H1 (cell line): ENCODE results near the gene TBC1D9. TPM values are rescaled to one million over a fixed set of nuclear protein-coding genes. Genes with fewer than 3 reads are reported as not detected.
A peak's percentile ranks its signal among the peaks of the same experiment; 100 is the strongest.

ENCODE experiments used
- CTCF ChIA-PET: fragments of 300-600 bp; sonication (Branson Sonifier 250); formaldehyde crosslinking; loops from one replicate; lab custom pipeline; 2021; ENCODE audit not compliant: partially characterized antibody; lab: Charles Lee
- POLR2A ChIA-PET: fragments of 300-600 bp; sonication (Branson Sonifier 250); formaldehyde crosslinking; loops from one replicate; lab custom pipeline; 2021; ENCODE audit warnings: inconsistent platforms; ENCODE audit not compliant: partially characterized antibody; lab: Charles Lee
- DNase-seq, 2 experiments: peaks; one replicate each; pipeline versions ENCODE4 v3.0.0 to v3.0.0-alpha.2; 2010 to 2022; ENCODE audit warnings: low spot score in 2 of 2, low read depth in 1 of 2, mixed read lengths in 1 of 2
- FAIRE-seq: peaks from 2 replicates; lab custom pipeline; 2011; peaks lifted over from hg19 to GRCh38; lab: Jason Lieb, UNC
- H2AFZ ChIP-seq: 2 replicates; pipeline ENCODE4 v1.8.1; 2012; ENCODE audit warnings: low read length, inconsistent platforms
- H2AK5ac ChIP-seq: 2 replicates; pipeline ENCODE4 v1.6.1; 2013; ENCODE audit warnings: low read depth, low read length
- H2BK120ac ChIP-seq: replicated peaks from 2 replicates; pipeline ENCODE3; 2013; ENCODE audit warnings: low read depth, low read length, inconsistent platforms
- H2BK12ac ChIP-seq: 2 replicates; pipeline ENCODE4 v1.6.1; 2013; ENCODE audit warnings: low read depth, low read length
- H2BK15ac ChIP-seq: 2 replicates; pipeline ENCODE4 v1.6.1; 2013; ENCODE audit warnings: low read length
- H2BK20ac ChIP-seq: 2 replicates; pipeline ENCODE4 v1.6.1; 2013; ENCODE audit warnings: low read length
- H2BK5ac ChIP-seq: 2 replicates; pipeline ENCODE4 v1.6.1; 2013; ENCODE audit warnings: low read depth, low read length
- H3K14ac ChIP-seq: 2 replicates; pipeline ENCODE4 v1.6.1; 2013; ENCODE audit warnings: inconsistent platforms; ENCODE audit not compliant: insufficient read length
- H3K18ac ChIP-seq: 2 replicates; pipeline ENCODE4 v1.6.1; 2013; ENCODE audit warnings: low read length; ENCODE audit errors: extremely low read depth
- H3K23ac ChIP-seq: 2 replicates; pipeline ENCODE4 v1.6.1; 2013; ENCODE audit warnings: inconsistent platforms; ENCODE audit not compliant: insufficient read length
- H3K23me2 ChIP-seq: 2 replicates; pipeline ENCODE4 v1.6.1; 2013; ENCODE audit warnings: low read depth, low read length
- H3K27ac ChIP-seq: 2 replicates; pipeline ENCODE4 v1.6.1; 2011; ENCODE audit warnings: low read depth, low read length, inconsistent platforms
- H3K27me3 ChIP-seq, 4 experiments: replicated peaks in 1 of 4; 1 replicate in 1 of 4; 2 replicates in 3 of 4; pipeline versions ENCODE4 v1.6.1 to v1.8.1; 2011 to 2013; ENCODE audit warnings: low read length in 3 of 4, mild to moderate bottlenecking in 3 of 4, inconsistent platforms in 2 of 4, mixed read lengths in 2 of 4, moderate library complexity in 1 of 4; ENCODE audit not compliant: control insufficient read depth in 3 of 4, insufficient read depth in 3 of 4; ENCODE audit errors: extremely low read depth in 1 of 4
- H3K36me3 ChIP-seq, 4 experiments: 2 replicates each; pipeline versions ENCODE4 v1.6.1 to v1.8.1; 2011 to 2013; ENCODE audit warnings: mild to moderate bottlenecking in 4 of 4, low read length in 3 of 4, moderate library complexity in 2 of 4, control low read depth in 1 of 4, inconsistent platforms in 1 of 4; ENCODE audit not compliant: insufficient read depth in 4 of 4, control insufficient read depth in 2 of 4
- H3K4ac ChIP-seq: replicated peaks from 2 replicates; pipeline ENCODE3; 2013; ENCODE audit warnings: low read length, low read depth, mixed read lengths, inconsistent platforms; ENCODE audit not compliant: insufficient read length
- H3K4me1 ChIP-seq, 4 experiments: replicated peaks in 1 of 4; 1 replicate in 1 of 4; 2 replicates in 3 of 4; pipeline versions ENCODE4 v1.6.1 to v1.8.1; 2011 to 2013; ENCODE audit warnings: low read length in 3 of 4, inconsistent platforms in 2 of 4, mixed read lengths in 1 of 4; ENCODE audit not compliant: insufficient read depth in 4 of 4, control insufficient read depth in 3 of 4
- H3K4me2 ChIP-seq, 2 experiments: 2 replicates each; pipeline versions ENCODE4 v1.6.1 to v1.8.1; 2011 to 2013; ENCODE audit warnings: low read depth in 2 of 2, low read length in 2 of 2, control low read depth in 1 of 2, inconsistent platforms in 1 of 2, mild to moderate bottlenecking in 1 of 2; ENCODE audit not compliant: insufficient read depth in 1 of 2
- H3K4me3 ChIP-seq, 4 experiments: fragments of 200-600, 300-600 bp in 1 of 4; sonication (generic), shearing (Covaris generic), sonication (Bioruptor Twin) in 1 of 4; 2 replicates each; pipeline versions ENCODE4 v1.5.1 to v1.8.1; 2011 to 2016; ENCODE audit warnings: low read length in 4 of 4, low read depth in 3 of 4, control low read depth in 2 of 4, inconsistent platforms in 2 of 4, mild to moderate bottlenecking in 2 of 4, mixed read lengths in 1 of 4, moderate library complexity in 1 of 4; ENCODE audit not compliant: insufficient read depth in 2 of 4; ENCODE audit errors: extremely low read depth in 1 of 4
- H3K56ac ChIP-seq: replicated peaks from 2 replicates; pipeline ENCODE3; 2013; ENCODE audit warnings: low read depth, mild to moderate bottlenecking, mixed read lengths, low read length, inconsistent platforms; ENCODE audit not compliant: insufficient read length
- H3K79me1 ChIP-seq: 2 replicates; pipeline ENCODE4 v1.6.1; 2013; ENCODE audit warnings: low read depth, low read length, control low read depth
- H3K79me2 ChIP-seq, 2 experiments: 2 replicates each; pipeline versions ENCODE4 v1.6.1 to v1.8.1; 2012 to 2013; ENCODE audit warnings: low read length in 2 of 2, mild to moderate bottlenecking in 2 of 2, inconsistent platforms in 1 of 2; ENCODE audit not compliant: insufficient read depth in 2 of 2, control insufficient read depth in 1 of 2
- H3K9ac ChIP-seq, 4 experiments: replicated peaks in 1 of 4; 1 replicate in 1 of 4; 2 replicates in 3 of 4; pipeline versions ENCODE4 v1.6.1 to v1.8.1; 2011 to 2013; ENCODE audit warnings: low read depth in 3 of 4, low read length in 3 of 4, control low read depth in 2 of 4, mild to moderate bottlenecking in 2 of 4, moderate library complexity in 2 of 4, inconsistent platforms in 1 of 4; ENCODE audit errors: extremely low read depth in 1 of 4
- H3K9me3 ChIP-seq, 2 experiments: 2 replicates each; pipeline versions ENCODE4 v1.6.1 to v1.8.1; 2012 to 2013; ENCODE audit warnings: mild to moderate bottlenecking in 2 of 2, moderate library complexity in 2 of 2, control low read depth in 1 of 2, inconsistent platforms in 1 of 2, low read depth in 1 of 2, low read length in 1 of 2, mixed read lengths in 1 of 2; ENCODE audit not compliant: insufficient read depth in 2 of 2
- H4K20me1 ChIP-seq, 2 experiments: replicated peaks in 1 of 2; 2 replicates each; pipeline versions ENCODE3 to v1.8.1; 2011 to 2013; ENCODE audit warnings: inconsistent platforms in 2 of 2, low read length in 2 of 2, mild to moderate bottlenecking in 1 of 2; ENCODE audit not compliant: insufficient read depth in 2 of 2, control insufficient read depth in 1 of 2
- H4K5ac ChIP-seq: 2 replicates; pipeline ENCODE4 v1.6.1; 2013; ENCODE audit warnings: low read length, low read depth, mixed read lengths, inconsistent platforms; ENCODE audit not compliant: insufficient read length
- H4K8ac ChIP-seq: 2 replicates; pipeline ENCODE4 v1.8.0; 2013; ENCODE audit warnings: mild to moderate bottlenecking, moderate library complexity, low read length, inconsistent platforms; ENCODE audit not compliant: insufficient read depth; ENCODE audit errors: extremely low read depth
- H4K91ac ChIP-seq: replicated peaks from 2 replicates; pipeline ENCODE3; 2013; ENCODE audit warnings: low read length, mixed read lengths, inconsistent platforms; ENCODE audit not compliant: insufficient read length
- BACH1 ChIP-seq: IDR thresholded peaks from 2 replicates; pipeline ENCODE4 v1.6.1; 2012; ENCODE audit warnings: low read length, improper control_type of control experiment
- CEBPB ChIP-seq: IDR thresholded peaks from 2 replicates; pipeline ENCODE4 v1.6.1; 2012; ENCODE audit warnings: low read depth, low read length
- EP300 ChIP-seq, 2 experiments: IDR thresholded peaks; 1 replicate in 1 of 2; 2 replicates in 1 of 2; pipeline ENCODE4 v1.6.1; 2011 to 2012; ENCODE audit warnings: low read depth in 2 of 2, low read length in 2 of 2, mild to moderate bottlenecking in 2 of 2, borderline replicate concordance in 1 of 2, inconsistent platforms in 1 of 2, moderate library complexity in 1 of 2
- GABPA ChIP-seq: IDR thresholded peaks from 2 replicates; pipeline ENCODE4 v1.6.1; 2011; ENCODE audit warnings: mild to moderate bottlenecking, low read length, moderate library complexity, borderline replicate concordance; ENCODE audit not compliant: insufficient read depth
- POLR2A ChIP-seq, 2 experiments: IDR thresholded peaks; 1 replicate in 1 of 2; 2 replicates in 1 of 2; pipeline ENCODE4 v1.6.1; 2011; ENCODE audit warnings: low read depth in 2 of 2, low read length in 2 of 2, mild to moderate bottlenecking in 2 of 2; ENCODE audit errors: control extremely low read depth in 1 of 2
- RFX5 ChIP-seq: IDR thresholded peaks from 2 replicates; pipeline ENCODE4 v1.6.1; 2011; ENCODE audit warnings: low read depth, low read length, improper control_type of control experiment, borderline replicate concordance
- SUZ12 ChIP-seq: fragments of 200-600 bp; sonication (generic); IDR thresholded peaks from 2 replicates; pipeline ENCODE4 v1.6.1; 2012; ENCODE audit warnings: mild to moderate bottlenecking, inconsistent platforms, low read length, moderate library complexity, mixed read lengths
- YY1 ChIP-seq: IDR thresholded peaks from 2 replicates; pipeline ENCODE4 v1.6.1; 2011; ENCODE audit warnings: low read depth, mild to moderate bottlenecking, low read length
- WGBS, 2 experiments: shearing (Covaris generic) in 1 of 2; methylation state at CpG; one replicate each; pipeline versions ENCODE4 v1.1.6 to v1.1.7; 2013 to 2015; ENCODE audit warnings: low lambda C conversion rate in 2 of 2, mixed read lengths in 2 of 2, inconsistent platforms in 1 of 2, low coverage in 1 of 2, missing lambda C conversion rate in 1 of 2; ENCODE audit not compliant: insufficient replicate concordance in 2 of 2, insufficient coverage in 1 of 2, insufficient read length in 1 of 2; ENCODE audit errors: extremely low coverage in 1 of 2, missing lambda C conversion rate in 1 of 2; 5-methylcytosine and 5-hydroxymethylcytosine counted together
- long read RNA-seq, 2 experiments: library from RNA in 1 of 2; library from capped mRNA in 1 of 2; stranded (forward); transcript quantifications; one replicate each; pipeline ENCODE4 v2.0.0, GENCODE V29; 2021; ENCODE audit warnings: inconsistent platforms in 1 of 2
- polyA minus RNA-seq, 3 experiments: library from RNA; depleted of rRNA, polyadenylated mRNA; stranded (reverse); fragments of >200 nt; gene quantifications; 1 replicate in 2 of 3; 2 replicates in 1 of 3; pipeline ENCODE4 v1.2.3, GENCODE V29; 2011
- polyA plus RNA-seq, 7 experiments: library from polyadenylated mRNA; depleted of rRNA in 3 of 7; stranded (reverse) in 5 of 7; unstranded in 2 of 7; fragments of >200 nt in 5 of 7; fragments of 200-250 nt in 2 of 7; gene quantifications; 1 replicate in 5 of 7; 2 replicates in 1 of 7; 4 replicates in 1 of 7; pipeline versions ENCODE4 v1.2.1 to v1.2.3, GENCODE V29; 2011 to 2013; ENCODE audit warnings: missing spikeins in 2 of 7, mixed read lengths in 2 of 7
- total RNA-seq: library from RNA; stranded (reverse); fragmentation: NEBNext Ultra II Directional; extraction: Animal tissue kit (Norgen Biotek cat#: 25700); gene quantifications from 2 replicates; pipeline ENCODE4 v1.2.1, GENCODE V29; 2021

Gene TBC1D9
- total RNA-seq: 1.0 and 1.2 TPM in 2 replicates
- 0.58 and 0.94 TPM in 2 replicates for polyA plus RNA-seq (2011; rRNA removed)
- 0.65 TPM for polyA plus RNA-seq (2011; cell fraction: cytosol; rRNA removed)
- 0.84 TPM for polyA plus RNA-seq (2011; cell fraction: nucleus; rRNA removed)
- polyA plus RNA-seq (2012, experiment 1 of 2): 0.97 to 1.9 TPM (median 1.1 TPM) in 4 replicates
- 0.12 TPM for polyA plus RNA-seq (2012, experiment 2 of 2)
- 0.20 TPM for polyA plus RNA-seq (2013, experiment 1 of 2)
- polyA plus RNA-seq (2013, experiment 2 of 2): 0.24 TPM
- polyA minus RNA-seq (2011; rRNA and poly(A)+ RNA removed): 2.1 and 5.3 TPM in 2 replicates
- 1.5 TPM for polyA minus RNA-seq (2011; cell fraction: cytosol; rRNA and poly(A)+ RNA removed)
- 3.4 TPM for polyA minus RNA-seq (2011; cell fraction: nucleus; rRNA and poly(A)+ RNA removed)
- long read RNA-seq, experiment 1, partial matches to known transcripts: 0 of 1 reads
- long read RNA-seq, experiment 1, other reads (novel, unspliced or antisense): 1 of 1 reads
- long read RNA-seq, experiment 2: 0 reads

DNA sequence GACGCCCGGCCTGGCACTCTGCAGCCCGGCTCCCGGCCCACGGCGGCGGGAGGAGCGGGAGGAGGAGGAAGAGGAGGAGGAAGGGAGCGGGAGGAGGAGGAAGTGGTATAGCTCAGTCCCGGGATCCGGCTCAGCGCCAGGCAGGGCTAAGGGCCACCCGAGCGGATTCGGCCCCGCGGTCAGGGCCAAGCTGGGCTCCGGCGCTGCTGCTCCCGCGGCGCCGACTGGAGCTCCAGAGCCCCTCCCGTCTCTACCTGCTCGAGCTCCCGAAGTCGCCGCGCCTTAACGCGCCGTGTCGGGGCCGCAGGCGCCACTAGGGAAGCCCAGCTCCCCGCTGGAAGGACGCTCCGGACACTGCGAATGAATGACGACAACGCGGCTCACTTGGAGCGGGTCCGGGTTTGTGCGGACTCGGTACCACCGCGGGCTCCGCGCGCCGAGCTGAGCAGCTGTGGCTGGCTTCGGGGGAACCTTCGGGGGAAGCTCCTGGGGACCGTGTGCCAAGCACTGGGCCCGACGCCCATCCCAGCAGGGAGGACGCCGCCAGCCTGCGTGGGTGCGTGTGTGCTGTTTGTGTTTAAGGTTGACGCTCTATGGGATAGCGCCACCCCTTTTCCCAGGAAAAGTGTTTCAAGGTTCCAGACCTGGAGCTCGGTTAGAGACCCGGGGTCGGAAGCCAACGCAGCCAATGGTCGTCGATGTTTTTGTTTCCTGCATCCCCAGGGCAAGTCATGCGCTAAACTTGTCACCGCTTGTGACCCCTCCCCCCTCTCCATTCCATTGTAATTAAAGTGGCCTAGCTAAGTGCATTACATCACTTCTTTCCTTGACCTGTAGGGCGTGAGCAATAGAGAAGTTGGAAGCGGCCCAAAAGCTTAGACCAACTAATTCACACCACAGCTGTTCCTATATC is at the start of gene TBC1D9:
TBC1D9 (minus strand) TSS at position 67 of the 913 bp plus-strand sequence. CDS start 340 bp downstream, outside the sequence.
- 1% methylated on average over 38 of the region's 73 CpGs; no CpG with 5 or more reads in 1 of the 2 experiments for whole genome bisulfite sequencing, 2 experiments
- H3K4me3 ChIP-seq: peak within 1 kb of the TSS; percentile 23 to 67 (median 57)
- no peak within 1 kb of the TSS for H2AK5ac ChIP-seq
- no peak within 1 kb of the TSS for H3K23ac ChIP-seq
- H4K8ac ChIP-seq: peak within 1 kb of the TSS; percentile 92; the same call in 1 of the 2 replicates
- peak within 1 kb of the TSS in 3 of 4 experiments; percentile 57 to 69 (median 66); a peak in 6 of 7 replicates for H3K9ac ChIP-seq
- CTCF ChIA-PET: interaction anchor here (0.6 to 1.7 kb wide), 14 partner anchors 12 to 472 kb away, joined by 3 to 6 read pairs (median 4); partner anchors contain the start of gene MGAT4D
- peaks cover 0 to 58% (median 38%) of the 10 kb centered on the region in 4 experiments; a peak in 6 of 7 replicates for H3K27me3 ChIP-seq
- peaks cover 0 to 1% of the 10 kb centered on the region in 2 experiments for H4K20me1 ChIP-seq
- H2BK5ac ChIP-seq: no peak within 1 kb of the TSS
- H3K79me1 ChIP-seq: no peaks in the 10 kb centered on the region
- peaks cover 0 to 6% (median 4%) of the 10 kb centered on the region in 4 experiments; a peak in 3 of 7 replicates for H3K4me1 ChIP-seq
- no peak within 1 kb of the TSS for H2BK120ac ChIP-seq
- DNase-seq (peak; percentile 79 to 91), FAIRE-seq (peak; percentile 92)
- POLR2A ChIA-PET: interaction anchor here (0.5 to 1.3 kb wide), 5 partner anchors 13 to 336 kb away, joined by 3 to 4 read pairs (median 3); no protein-coding TSS in a partner anchor
- H2AFZ ChIP-seq: peak within 1 kb of the TSS; percentile 35; the same call in 1 of the 2 replicates
- H3K4ac ChIP-seq: no peak within 1 kb of the TSS
- H3K36me3 ChIP-seq: no peaks in the 10 kb centered on the region
- no peaks in the 10 kb centered on the region for H3K9me3 ChIP-seq
- H3K18ac ChIP-seq: no peak within 1 kb of the TSS; the same call in 1 of the 2 replicates
- H4K91ac ChIP-seq: peak within 1 kb of the TSS; percentile 30
- peak within 1 kb of the TSS; percentile 81 to 98 for H3K4me2 ChIP-seq
- 0 out of 2 replicates have a peak within 1 kb of the TSS, but pooled peaks have one; percentile 1 for H3K27ac ChIP-seq
- no peak within 1 kb of the TSS for H2BK15ac ChIP-seq
- no peaks in the 10 kb centered on the region for H3K79me2 ChIP-seq
- H2BK12ac ChIP-seq: no peak within 1 kb of the TSS
- H3K56ac ChIP-seq: peak within 1 kb of the TSS; percentile 30
- peaks cover 12% of the 10 kb centered on the region; the same call in 1 of the 2 replicates for H3K23me2 ChIP-seq
- no peak within 1 kb of the TSS for H4K5ac ChIP-seq
- no peak within 1 kb of the TSS for H3K14ac ChIP-seq
- no peak within 1 kb of the TSS for H2BK20ac ChIP-seq
- TF ChIP-seq YY1: no peak
- TF ChIP-seq GABPA: no peak
- TF ChIP-seq RFX5: no peak
- TF ChIP-seq POLR2A (IDR thresholded peaks at IDR 0.05; ENCODE audit: control extremely low read depth in 1 of 2, low read depth in 2 of 2, low read length in 2 of 2): peak in 1 of 2 experiments; percentile 51; a peak in 2 of 3 replicates
- 0 out of 2 replicates have a peak, but pooled peaks have one; percentile 39 for TF ChIP-seq SUZ12
- TF ChIP-seq EP300 (IDR thresholded peaks at IDR 0.05; ENCODE audit: borderline replicate concordance in 1 of 2, low read depth in 2 of 2, low read length in 2 of 2): peak in 1 of 2 experiments; percentile 86; a peak in 1 of 3 replicates
- TF ChIP-seq CEBPB: peak; percentile 75
- no peak for TF ChIP-seq BACH1
